Fibroblast of mammary gland (primary cell): Measurements from ENCODE around the gene MINDY4.

Experiments
- DNase-seq: peaks from one replicate; pipeline ENCODE4 v3.0.0-alpha.2; 2010; ENCODE audit warnings: low read depth
- H3K4me3 ChIP-seq: 2 replicates; pipeline ENCODE4 v1.5.1; 2011; ENCODE audit warnings: low read depth, mild to moderate bottlenecking, low read length, moderate library complexity; ENCODE audit not compliant: control insufficient read depth
- CTCF ChIP-seq: conservative IDR thresholded peaks from 2 replicates; pipeline ENCODE4 v1.5.1; 2011; ENCODE audit warnings: low read depth, low read length, inconsistent platforms; ENCODE audit not compliant: control insufficient read depth, insufficient read depth

Gene MINDY4

GRCh38 chr7:30750683-30751650 lies 20.2 kb upstream of the MINDY4 start:
- no peak overlapping the region for H3K4me3 ChIP-seq
- DNase-seq, result peak; percentile 95
- no peak for TF ChIP-seq CTCF

- no peak for TF ChIP-seq CTCF
- no peak within 1 kb of the TSS for H3K4me3 ChIP-seq
- DNase-seq, result no peak
Measured at GRCh38 chr7:30751696-30752273, 19.4 kb upstream of the MINDY4 start, which contains the start of gene INMT. TSS of gene INMT (plus strand) at chr7:30752135. CDS start at chr7:30752151, 16 bp downstream.

DNA sequence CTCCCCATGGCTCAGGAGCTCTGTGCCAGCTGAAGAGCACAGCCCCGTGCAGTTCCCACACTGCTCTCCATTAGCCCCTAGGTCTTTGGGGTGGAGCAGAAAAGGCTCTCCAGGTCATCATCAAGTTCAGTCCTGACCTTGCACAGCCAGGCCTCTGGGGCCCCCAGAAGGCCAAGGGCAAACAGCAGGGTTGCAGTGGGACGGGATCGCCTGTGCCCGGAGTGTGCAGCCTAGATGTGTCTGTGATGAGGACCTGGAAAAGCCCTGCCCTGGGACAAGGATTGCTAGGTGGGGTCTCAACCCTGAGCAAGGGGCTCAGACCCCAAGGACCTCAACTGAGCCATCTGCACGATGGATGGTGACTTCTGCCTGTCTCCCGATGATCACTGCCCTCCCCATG lies 18.7 kb upstream of the MINDY4 start:
- no peak for TF ChIP-seq CTCF
- DNase-seq, result no peak
- no peak overlapping the region for H3K4me3 ChIP-seq

GRCh38 chr7:30752979-30753378 lies 18.2 kb upstream of the MINDY4 start:
- peak; percentile 66 for DNase-seq
- no peak for TF ChIP-seq CTCF
- H3K4me3 ChIP-seq, result no peak overlapping the region

DNA sequence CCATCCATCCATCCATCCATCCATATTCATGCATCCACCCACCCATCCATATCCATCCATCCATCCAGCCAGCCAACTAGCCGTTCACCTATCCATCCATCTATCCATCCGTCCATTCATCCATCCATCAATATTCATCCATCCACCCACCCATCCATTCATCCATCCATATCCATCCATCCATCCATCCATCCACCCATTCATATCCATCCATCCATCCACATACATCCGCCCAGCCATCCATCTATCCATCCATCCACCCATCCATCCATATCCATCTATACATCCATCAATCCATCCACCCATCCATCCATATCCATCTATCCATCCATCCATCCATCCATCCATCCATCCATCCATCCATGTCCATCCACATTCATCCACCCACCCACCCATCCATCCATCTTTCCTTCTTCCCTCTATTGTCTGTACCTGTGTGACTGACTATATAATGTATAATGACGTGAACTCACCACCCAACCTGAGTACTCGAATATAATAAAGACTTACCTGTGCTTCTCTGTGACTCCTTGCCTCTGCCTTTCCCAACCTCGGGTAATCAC lies 16.8 kb upstream of the MINDY4 start:
- TF ChIP-seq CTCF, result no peak
- H3K4me3 ChIP-seq, result no peak overlapping the region

GRCh38 chr7:30755384-30756154 lies 15.6 kb upstream of the MINDY4 start:
- TF ChIP-seq CTCF, result no peak
- no peak overlapping the region for H3K4me3 ChIP-seq
- no peak for DNase-seq

More for the DNA sequence above, 16.8 kb upstream of the MINDY4 start:
- DNase-seq, result no peak
